Stimulated activated CD8-positive, alpha-beta memory T cell treated with anti-CD3 and anti-CD28 coated beads, Interleukin-4, amount 100 ng/mL, for 4 hours (primary cell): Measurements from ENCODE around the gene NEURL3.
"Not testable (repeated sequence)": the region's sequence is repeated elsewhere in the genome, so short reads cannot be mapped to it uniquely, and the experiment has no call there.

Experiments
- DNase-seq, 2 donors: peaks; one replicate each; pipeline ENCODE4 v3.0.0-alpha.2; 2020; ENCODE audit warnings: low read depth in 2 of 2, low spot score in 1 of 2

The NEURL3 gene

DNA sequence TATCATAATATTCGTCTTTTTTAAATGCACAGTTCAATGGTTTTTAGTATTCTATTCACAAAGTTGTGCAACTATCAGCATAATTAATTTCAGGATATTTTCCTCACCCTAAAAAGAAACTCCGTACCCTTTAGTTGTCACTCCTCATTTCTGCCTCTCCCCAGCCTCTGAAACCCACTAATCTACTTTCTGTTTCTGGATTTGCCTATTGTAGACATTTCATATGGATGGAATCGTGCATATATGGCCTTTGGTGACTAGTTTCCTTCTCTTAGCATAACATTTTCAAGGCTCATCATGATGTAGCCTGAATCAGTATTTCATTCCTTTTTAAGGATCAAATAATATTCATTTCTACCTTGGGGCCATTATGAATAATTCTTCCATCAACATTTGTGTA is 18.5 kb downstream of the NEURL3 start:
- DNase-seq, result no peak

DNA sequence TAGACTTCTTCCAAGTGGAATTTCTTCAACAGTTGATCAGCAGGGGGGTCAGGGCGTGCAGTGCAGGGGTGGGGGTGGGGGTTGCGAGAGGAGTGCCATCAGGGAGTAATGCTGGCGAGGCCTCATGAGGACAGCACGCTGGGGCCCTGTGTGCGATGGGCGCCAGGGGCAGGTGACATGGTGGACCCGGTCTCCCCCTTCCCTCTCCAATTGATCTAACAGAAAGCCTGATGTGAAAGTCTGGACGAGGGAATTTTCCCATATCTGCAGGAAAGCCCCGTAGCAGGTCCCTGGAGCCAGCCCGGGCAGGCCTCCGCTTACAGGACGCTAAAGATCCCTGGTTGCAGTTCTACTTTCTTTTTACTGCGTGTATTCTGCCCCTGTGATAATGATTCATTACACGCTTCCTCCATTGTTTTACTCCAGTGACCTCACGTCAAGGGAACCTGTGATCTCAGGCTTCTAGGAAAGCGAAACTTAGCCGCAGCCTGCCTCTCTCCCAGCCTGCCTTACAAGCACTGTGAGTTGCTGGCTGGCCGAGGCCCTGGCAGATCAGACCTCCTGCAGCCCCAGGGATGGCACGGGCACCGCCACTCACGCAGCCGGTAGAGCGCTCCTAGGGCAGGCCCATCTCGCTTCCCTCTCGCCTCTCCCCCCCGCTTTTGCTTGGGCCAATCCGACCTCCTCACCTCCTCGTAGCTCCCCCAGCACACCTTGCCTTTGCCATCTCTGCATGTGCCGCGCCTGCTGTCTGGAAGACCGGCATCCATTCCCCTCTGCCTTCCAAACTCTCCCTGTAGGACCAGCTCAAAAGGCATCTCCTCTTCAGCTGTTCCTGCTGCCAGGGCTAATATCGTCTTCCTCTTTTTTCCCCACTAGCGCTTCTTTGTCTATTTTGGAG is 19.2 kb downstream of the NEURL3 start:
- DNase-seq, result peak; percentile 66 to 67

DNA sequence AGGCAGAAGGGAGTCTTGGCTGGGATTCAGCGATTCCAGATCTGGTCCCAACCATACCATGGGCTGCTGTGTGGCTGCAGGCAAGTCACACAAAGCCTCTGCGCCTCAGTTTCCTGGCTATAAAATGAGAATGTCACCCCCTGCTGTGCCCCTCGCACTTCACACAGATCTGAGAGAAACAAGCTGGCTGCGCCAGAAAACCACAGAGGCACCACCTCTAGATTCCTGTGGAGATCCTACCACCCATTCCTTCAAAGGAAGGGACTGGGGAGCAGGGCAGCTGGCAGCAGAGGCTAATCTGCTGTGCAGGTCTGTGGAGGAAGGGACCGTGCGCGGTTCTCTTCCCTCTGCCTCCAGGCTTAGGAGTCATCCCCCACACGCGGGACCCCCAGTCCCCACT is 19.8 kb downstream of the NEURL3 start:
- DNase-seq, result no peak

DNA sequence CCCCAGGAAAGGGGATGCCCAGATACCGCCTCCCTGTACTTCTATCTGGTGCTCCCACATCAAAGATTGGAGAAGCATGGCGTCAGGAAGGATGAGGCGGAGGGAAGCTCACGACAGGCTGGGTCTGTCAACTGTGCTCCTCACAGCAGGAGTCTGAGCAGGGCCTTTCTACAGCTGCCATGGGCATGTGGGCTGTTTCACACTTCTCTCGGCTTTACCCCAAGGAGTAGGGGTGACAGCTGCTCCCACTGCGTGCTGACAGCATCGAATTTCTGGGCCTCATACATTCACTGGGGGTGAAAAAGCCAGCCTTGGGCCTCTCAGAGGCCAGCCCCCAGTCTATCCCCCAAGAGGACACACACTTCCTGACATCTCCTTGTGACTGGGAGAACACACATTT is 21.1 kb downstream of the NEURL3 start:
- no peak for DNase-seq

DNA sequence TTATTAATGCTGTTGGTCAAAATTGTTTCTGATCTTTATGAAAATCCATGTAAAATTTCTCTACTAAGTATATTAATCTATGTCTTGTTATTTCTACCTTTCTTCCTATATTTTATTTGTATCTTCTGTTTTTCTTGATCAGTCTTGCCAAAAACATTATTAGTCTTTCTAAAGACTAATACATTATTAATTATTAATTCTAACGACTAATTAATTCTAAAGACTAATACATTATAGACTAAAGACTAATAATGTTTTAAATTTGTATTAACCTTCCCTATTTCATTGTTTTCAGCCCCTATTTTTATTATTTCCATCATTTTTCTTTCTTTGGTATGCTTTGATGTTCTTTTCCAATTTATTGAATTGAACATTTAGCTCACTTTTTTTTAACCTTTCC is 27.7 kb downstream of the NEURL3 start:
- DNase-seq, result no peak

DNA sequence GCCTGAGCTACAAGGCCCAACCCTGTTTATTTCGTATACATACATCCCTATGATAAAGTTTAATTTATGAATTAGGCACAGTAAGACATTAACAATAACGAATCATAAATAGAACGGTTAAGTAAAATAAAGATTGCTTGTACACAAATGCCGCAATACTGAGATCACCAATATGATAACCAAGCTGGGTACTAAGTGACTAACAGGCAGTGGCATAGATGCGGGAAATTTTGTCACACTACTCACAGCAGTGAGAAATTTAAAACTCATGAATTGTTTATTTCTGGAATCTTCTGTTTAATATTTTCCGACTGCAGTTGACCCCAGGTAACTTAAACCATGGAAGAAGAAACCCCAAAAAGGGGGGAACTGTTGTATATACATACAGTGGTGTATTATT is 33.4 kb downstream of the NEURL3 start:
- DNase-seq, result no peak

DNA sequence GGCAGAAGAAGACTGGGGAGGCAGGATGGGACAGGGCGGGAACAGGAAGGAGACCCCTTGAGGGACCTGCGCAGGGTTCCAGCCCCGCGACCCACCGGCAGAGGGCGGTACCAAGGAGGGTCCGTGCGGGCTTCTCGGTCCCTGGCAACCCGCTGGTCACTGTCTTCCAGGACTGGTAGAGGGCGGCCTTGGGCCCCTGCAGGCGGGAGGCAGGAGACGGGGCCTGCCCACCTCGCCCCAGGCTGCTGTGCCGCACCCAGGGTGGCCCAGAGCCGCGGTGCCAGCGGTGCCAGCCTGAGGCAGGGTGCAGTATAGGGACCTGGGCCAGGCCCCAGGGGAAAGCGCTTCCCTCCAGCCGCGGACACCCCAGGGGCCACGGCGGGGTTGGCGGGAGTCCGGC is 34.5 kb downstream of the NEURL3 start:
- peak; percentile 15 to 27 for DNase-seq

DNA sequence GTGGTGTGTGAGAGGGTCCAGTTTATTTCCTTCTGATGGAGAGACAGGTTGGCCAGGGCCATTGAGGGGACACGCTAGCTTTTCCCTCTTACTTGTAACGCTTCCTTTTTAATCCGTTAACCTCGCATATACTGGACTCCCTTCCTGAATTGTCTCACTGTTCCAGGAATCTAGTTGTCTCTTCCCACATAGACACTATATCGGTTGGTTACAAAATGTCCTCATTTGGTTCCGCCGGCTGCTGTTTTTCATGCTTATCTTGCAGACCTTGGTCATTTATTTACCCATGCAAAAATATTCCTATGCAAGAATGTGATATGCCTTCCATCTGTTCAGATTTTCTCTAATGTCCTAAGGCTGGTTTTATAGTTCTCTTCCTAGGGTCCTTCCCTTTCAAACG is 35.0 kb downstream of the NEURL3 start:
- no peak for DNase-seq

DNA sequence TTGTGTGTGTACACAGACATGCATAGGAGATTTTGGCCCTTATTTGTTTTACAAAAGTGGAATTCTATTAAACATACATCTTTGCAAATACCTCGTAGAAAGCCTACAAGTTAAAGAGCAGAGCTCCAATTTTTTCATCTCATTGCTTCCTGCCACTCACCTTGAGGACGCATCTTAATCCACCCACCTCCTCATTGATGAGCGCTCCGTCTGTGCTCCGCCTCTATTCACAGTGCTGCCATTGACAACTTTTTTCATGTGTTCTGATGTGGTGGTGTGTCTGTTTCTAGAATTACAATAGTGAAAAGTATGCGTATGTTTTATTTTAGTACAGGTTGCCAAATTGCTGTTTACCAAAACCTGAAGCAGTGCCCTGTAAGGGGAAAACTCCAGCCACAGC is 36.3 kb downstream of the NEURL3 start:
- no peak for DNase-seq

DNA sequence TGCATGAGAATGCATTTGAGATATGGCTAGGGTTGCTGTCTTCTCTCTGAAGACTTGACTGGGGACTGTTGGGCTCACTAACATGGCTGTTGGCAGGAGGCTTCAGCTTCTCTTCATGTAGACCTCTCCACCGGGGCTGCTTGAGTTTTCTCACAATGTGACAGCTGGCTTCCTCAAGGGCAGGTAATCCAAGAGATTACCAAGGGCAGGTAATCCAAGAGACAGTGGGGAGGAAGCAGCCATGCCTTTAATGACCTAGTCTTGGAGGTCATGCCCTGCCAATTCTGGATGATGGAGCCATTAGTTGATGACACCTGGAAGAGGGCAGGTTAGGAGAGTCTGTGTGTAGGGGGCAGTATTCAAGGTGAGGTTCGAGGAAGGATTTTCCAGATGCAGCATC is 40.5 kb downstream of the NEURL3 start:
- no peak for DNase-seq

DNA sequence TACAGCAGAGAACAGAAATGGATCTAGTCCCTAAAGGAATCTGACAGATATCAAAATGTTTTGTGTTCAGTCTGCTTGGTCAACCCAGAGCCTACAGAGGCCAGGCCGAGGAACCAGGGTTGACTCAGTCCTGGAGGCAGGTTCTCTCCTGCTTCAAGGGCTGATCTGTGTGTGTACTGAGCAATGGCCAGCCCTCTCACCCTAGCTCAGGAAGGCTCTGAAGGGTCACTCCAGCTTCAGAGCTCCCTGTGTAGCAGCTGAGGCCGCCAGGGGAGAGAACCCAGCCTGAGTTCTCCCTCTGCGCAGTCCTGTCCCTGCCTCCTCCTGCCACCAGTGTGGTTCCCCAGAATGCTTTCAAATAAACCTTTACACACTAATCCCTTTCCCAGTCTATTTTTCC is 41.1 kb downstream of the NEURL3 start:
- no peak for DNase-seq

DNA sequence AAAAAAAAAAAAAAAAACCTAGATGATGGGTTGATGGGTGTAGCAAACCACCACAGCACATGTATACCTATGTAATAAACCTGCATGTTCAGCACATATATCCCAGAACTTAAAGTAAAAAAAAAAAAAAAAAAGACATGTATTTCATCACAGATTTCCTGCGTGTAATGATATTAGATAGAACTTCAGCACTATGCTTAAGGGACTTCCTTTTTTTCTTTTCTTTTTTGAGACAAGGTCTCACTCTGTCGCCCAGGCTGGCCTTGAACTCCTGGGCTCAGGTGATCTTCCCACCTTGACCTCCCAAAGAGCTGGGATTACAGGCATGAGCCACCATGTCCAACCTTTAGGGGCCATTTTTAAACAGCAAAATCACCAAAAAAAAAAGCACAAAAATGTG is 42.0 kb downstream of the NEURL3 start:
- no peak for DNase-seq

DNA sequence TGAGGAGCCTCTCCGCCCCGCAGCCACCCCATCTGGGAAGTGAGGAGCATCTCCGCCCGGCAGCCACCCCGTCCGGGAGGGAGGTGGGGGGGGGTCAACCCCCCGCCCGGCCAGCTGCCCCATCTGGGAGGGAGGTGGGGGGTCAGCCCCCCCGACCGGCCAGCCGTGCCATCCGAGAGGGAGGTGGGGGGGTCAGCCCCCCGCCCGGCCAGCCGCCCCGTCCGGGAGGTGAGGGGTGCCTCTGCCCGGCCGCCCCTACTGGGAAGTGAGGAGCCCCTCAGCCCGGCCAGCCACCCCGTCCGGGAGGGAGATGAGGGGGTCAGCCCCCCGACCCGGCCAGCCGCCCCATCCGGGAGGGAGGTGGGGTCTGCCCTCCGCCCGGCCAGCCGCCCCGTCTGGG is 43.5 kb downstream of the NEURL3 start:
- not testable (repeated sequence) for DNase-seq

DNA sequence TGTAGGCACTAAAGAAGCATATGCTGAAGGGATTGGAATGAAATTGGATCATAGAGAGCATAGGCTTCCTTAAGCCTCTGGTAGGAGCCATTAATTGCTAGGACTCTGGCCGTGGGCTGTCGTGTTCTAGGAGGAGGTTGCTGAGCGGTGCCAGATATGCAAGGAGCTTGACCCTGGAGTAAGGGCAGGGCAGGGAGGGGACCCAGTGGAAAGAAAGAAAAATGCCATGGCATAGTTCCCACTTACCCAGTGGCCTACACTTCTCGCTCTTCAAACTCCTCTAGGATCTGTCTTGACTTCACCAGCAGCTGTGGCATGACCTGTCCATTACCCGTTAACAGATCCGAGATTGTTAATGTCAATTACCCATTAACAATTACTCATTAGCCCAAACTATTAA is 53.1 kb downstream of the NEURL3 start:
- DNase-seq, result no peak

DNA sequence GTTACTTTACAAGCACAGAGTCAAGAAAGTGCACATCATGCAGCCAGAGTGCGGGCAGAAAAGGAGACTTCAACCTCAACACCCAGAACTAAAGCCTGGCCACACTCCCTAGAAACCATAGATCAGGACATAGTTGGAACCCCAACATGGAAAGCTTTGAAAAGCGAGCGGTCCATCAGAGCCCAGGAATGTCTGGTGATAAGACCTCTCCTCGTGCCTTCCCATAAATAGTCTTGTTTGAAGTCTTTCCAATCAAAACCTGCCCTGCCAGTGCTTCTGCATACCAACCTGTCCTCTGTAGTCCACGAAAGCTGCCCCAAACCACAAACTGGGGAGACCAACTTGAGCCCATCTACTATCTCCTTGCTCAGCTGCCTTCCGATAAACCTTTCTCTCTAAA is 55.5 kb downstream of the NEURL3 start:
- no peak for DNase-seq

DNA sequence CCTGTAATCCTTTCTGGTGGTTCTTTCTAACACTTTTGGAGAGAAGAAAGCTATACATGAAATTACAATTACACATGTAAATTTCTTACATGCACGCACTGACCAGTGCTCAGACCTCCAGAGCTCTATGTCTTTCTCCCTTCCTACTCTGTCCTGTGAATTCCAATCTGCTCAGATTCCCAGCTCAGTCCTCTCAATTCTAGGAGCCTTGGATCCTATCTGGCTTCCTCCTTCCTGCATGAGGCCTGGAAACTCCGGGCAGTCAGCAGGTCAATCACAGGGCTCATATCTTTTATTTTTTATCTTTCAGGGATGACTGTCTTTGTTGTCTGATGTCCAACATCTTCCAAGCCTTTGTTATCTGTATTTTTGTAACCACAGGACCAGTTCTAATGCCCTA is 56.0 kb downstream of the NEURL3 start:
- DNase-seq, result no peak

DNA sequence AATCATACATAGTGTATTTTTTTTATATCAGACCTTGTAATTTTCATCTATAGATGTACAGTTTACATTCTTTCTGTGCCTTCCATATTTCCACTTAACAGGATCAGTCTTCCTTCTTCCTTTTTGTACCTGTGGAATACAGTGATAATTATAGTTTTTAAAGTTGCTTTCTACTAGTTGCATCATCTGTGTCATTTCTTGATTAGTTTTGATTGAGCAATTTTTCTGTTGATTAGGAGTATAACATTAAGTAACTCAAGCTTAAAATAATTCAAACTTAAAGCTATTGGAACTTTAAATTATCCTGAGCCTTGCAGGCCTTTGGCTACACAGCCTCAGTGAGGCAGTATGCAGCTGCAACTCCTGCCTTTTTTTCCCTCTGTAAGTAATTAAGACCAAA is 57.4 kb downstream of the NEURL3 start:
- DNase-seq, result no peak
